Endothelial cell of umbilical vein (primary cell): ENCODE measurements around the gene MAPK4.

ENCODE experiments used
- EZH2 ChIP-seq: IDR thresholded peaks from 2 replicates; pipeline ENCODE4 v1.6.1; 2012; ENCODE audit warnings: borderline replicate concordance, low read depth, mild to moderate bottlenecking, moderate library complexity, low read length, inconsistent platforms; ENCODE audit not compliant: severe bottlenecking
- FOS ChIP-seq: IDR thresholded peaks from 2 replicates; pipeline ENCODE4 v1.6.1; 2011; ENCODE audit warnings: mild to moderate bottlenecking, low read length, moderate library complexity, borderline replicate concordance; ENCODE audit not compliant: insufficient read depth
- GATA2 ChIP-seq: IDR thresholded peaks from 2 replicates; pipeline ENCODE4 v1.7.0; 2011; ENCODE audit warnings: low read depth, mild to moderate bottlenecking, moderate library complexity, mixed read lengths, low read length; ENCODE audit not compliant: insufficient read length, insufficient read depth
- JUN ChIP-seq: IDR thresholded peaks from 2 replicates; pipeline ENCODE4 v1.6.1; 2011; ENCODE audit warnings: borderline replicate concordance, low read depth; ENCODE audit not compliant: insufficient read length, insufficient read depth
- MYC ChIP-seq: IDR thresholded peaks from one replicate; pipeline ENCODE4 v1.6.1; 2011; ENCODE audit warnings: mild to moderate bottlenecking, low read depth, low read length
- POLR2A ChIP-seq: IDR thresholded peaks from 2 replicates; pipeline ENCODE4 v1.6.1; 2012; ENCODE audit warnings: low read depth, mild to moderate bottlenecking, control low read depth, low read length
- POLR2AphosphoS5 ChIP-seq: IDR thresholded peaks from 2 replicates; pipeline ENCODE4 v1.6.1; 2012; ENCODE audit warnings: low read depth, mild to moderate bottlenecking, control low read depth, low read length, moderate library complexity; ENCODE audit not compliant: insufficient read depth
- TF ChIP-seq, protein P1 (sequence below), 2 donors: IDR thresholded peaks; 1 replicate in 1 of 2; 2 replicates in 1 of 2; pipeline ENCODE4 v1.5.1; 2011; ENCODE audit warnings: low read length in 2 of 2, mild to moderate bottlenecking in 2 of 2, moderate library complexity in 2 of 2, control low read depth in 1 of 2, inconsistent platforms in 1 of 2, low read depth in 1 of 2; ENCODE audit not compliant: insufficient read depth in 1 of 2; ENCODE audit errors: extremely low read depth in 1 of 2

DNA sequence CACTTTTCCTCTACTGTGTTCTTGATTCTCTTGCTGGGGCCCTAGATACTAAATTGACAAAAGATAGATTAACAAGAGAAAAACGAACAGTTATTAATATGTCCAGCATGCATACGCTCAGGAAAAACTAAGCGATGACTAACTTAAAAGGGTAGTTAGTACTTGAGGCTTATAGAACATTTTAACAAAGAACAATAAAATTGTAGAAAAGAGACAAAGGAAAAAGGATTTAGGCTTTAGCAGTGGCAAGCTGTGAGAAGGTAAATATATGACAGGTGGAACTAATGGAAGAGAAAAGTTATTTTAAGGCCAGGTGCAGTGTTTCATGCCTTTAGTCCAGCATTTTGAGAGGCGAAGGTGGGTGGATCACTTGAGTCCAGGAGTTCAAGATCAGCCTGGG is 184.4 kb downstream of the MAPK4 start:
- TF ChIP-seq POLR2A (no peak), POLR2AphosphoS5 (no peak), GATA2 (no peak), JUN (no peak), EZH2 (no peak), MYC (no peak), FOS (no peak)
- TF ChIP-seq, protein P1, sequence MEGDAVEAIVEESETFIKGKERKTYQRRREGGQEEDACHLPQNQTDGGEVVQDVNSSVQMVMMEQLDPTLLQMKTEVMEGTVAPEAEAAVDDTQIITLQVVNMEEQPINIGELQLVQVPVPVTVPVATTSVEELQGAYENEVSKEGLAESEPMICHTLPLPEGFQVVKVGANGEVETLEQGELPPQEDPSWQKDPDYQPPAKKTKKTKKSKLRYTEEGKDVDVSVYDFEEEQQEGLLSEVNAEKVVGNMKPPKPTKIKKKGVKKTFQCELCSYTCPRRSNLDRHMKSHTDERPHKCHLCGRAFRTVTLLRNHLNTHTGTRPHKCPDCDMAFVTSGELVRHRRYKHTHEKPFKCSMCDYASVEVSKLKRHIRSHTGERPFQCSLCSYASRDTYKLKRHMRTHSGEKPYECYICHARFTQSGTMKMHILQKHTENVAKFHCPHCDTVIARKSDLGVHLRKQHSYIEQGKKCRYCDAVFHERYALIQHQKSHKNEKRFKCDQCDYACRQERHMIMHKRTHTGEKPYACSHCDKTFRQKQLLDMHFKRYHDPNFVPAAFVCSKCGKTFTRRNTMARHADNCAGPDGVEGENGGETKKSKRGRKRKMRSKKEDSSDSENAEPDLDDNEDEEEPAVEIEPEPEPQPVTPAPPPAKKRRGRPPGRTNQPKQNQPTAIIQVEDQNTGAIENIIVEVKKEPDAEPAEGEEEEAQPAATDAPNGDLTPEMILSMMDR (IDR thresholded peaks at IDR 0.05; ENCODE audit: extremely low read depth in 1 of 2, insufficient read depth in 1 of 2, low read depth in 1 of 2, low read length in 2 of 2): no peak
